ENCODE data around the gene VWF.

VWF gene

GRCh38 chr12:5945071-5946008, 179.1 kb downstream of the VWF start, which contains the start of gene ANO2:
TSS of gene ANO2 (minus strand) at chr12:5945259. CDS start at chr12:5945217, 42 bp downstream.
- DNase-seq, result peak; percentile 85

GRCh38 chr12:5944688-5945070, 179.8 kb downstream of the VWF start:
- no peak for DNase-seq

GRCh38 chr12:5944053-5944452, 180.4 kb downstream of the VWF start:
- DNase-seq, result no peak

- DNase-seq, result no peak
Observed at GRCh38 chr12:5941907-5942306, 182.6 kb downstream of the VWF start.

GRCh38 chr12:5927732-5928516, 196.5 kb downstream of the VWF start:
- no peak for DNase-seq

- DNase-seq, result no peak
Observed at GRCh38 chr12:5925646-5926045, 198.8 kb downstream of the VWF start.

- DNase-seq, result no peak
Observed at GRCh38 chr12:5924342-5924741, 200.1 kb downstream of the VWF start.

GRCh38 chr12:5923751-5924150, 200.7 kb downstream of the VWF start:
- no peak for DNase-seq

GRCh38 chr12:5923043-5923605, 201.3 kb downstream of the VWF start:
- peak; percentile 34 for DNase-seq

- no peak for DNase-seq
Observed at GRCh38 chr12:5921966-5922899, 202.2 kb downstream of the VWF start.

GRCh38 chr12:5921027-5921909, 203.2 kb downstream of the VWF start:
- DNase-seq, result no peak

- DNase-seq, result no peak
Observed at GRCh38 chr12:5916785-5917290, 207.6 kb downstream of the VWF start.

GRCh38 chr12:5915511-5915910, 209.0 kb downstream of the VWF start:
- DNase-seq, result no peak

- no peak for DNase-seq
Observed at GRCh38 chr12:5914387-5915149, 209.9 kb downstream of the VWF start.

GRCh38 chr12:5913387-5913786, 211.1 kb downstream of the VWF start:
- no peak for DNase-seq

- no peak for DNase-seq
Observed at GRCh38 chr12:5912437-5913334, 211.8 kb downstream of the VWF start.

GRCh38 chr12:5912011-5912410, 212.5 kb downstream of the VWF start:
- DNase-seq, result no peak

- DNase-seq, result no peak
Observed at GRCh38 chr12:5910790-5911548, 213.5 kb downstream of the VWF start.
